Measurements from ENCODE around the gene PKM.
"Not testable (repeated sequence)": the region's sequence is repeated elsewhere in the genome, so short reads cannot be mapped to it uniquely, and the experiment has no call there.

Gene PKM

DNA sequence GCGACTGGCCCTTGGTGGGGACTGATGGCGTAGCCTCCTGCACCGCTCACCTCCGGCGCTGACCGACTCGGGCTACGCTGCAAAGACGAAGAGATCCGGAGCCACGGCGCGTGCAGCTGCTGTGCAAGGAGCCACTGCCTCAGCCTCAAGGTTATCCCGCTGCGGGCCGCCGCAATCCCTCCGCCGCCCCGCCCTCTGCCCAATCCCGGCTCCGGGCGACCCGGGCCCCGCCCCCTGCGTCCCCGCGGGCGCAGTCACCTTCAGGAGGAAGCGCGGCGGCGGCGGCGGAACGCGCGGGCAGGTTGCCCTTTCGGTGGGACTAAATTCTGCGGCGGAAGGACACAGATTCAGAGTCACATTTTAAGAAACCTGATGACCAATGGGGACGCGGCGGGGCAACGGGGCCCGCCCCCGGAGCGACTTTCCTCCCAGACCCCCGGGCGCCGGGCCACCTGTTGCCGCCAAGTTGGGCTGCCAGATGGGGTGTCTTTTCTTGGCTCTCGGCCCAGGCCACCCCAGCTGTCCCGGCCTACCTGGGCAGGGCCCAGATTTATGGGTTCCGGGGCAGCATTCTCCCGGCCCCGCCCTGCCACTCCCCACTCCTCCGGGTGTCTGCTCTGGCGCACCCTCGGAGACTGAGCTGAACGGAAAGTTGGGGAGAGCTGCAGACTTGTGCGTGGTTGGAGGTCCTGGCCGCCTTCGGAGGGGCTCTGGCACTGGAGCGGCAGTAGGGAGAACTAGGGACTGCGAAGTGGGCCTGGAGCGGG is at the start of gene PKM:
TSS of gene PKM (minus strand) at position 125 of the 767 bp plus-strand sequence. CDS start 12,093 bp downstream, outside the sequence.
- peaks cover 30% of the 10 kb centered on the region for H3K4me1 ChIP-seq (ENCODE audit: insufficient read depth, low read length)
- 0 out of 2 replicates have a peak, but pooled peaks cover 4% of the 10 kb centered on the region for H3K36me3 ChIP-seq (ENCODE audit: insufficient read depth, low read depth, low read length)
- H3K9me3 ChIP-seq (ENCODE audit: insufficient read depth, low read depth, low read length): no peaks in the 10 kb centered on the region
- H3K27ac ChIP-seq (ENCODE audit: low read length): peak within 1 kb of the TSS; percentile 59
- H3K9ac ChIP-seq (ENCODE audit: low read depth, low read length): peak within 1 kb of the TSS; percentile 95
- peaks cover 57% of the 10 kb centered on the region for H3K27me3 ChIP-seq (ENCODE audit: insufficient read depth, low read length)
- peak within 1 kb of the TSS; percentile 98 for H3K4me3 ChIP-seq (ENCODE audit: low read length)

DNA sequence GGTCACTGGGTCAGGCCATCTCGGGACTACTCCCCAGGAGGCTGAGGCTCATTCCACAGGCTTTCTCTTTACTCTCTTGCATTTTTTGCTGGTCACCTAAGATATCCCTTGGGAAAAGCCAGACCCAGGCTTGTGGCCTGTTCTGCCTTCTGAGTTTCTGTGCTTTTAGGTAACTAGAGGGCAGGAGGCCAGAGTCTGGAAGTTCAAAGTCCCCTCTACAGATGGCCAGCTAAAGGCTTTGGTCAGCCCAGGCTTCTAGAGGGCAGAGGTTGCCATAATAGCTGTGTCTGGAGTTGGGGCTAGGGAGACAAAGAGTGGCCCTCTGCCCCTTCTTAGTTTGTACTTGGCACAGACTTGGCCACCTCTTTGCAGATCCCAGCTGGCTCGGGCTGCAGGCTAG is 49.8 kb upstream of the PKM start:
- Histone ChIP-seq H3K9ac (ENCODE audit: low read depth, low read length) (no peak overlapping the region), H3K4me1 (ENCODE audit: insufficient read depth, low read length) (no peaks in the 10 kb centered on the region), H3K27ac (ENCODE audit: low read length) (no peak overlapping the region), H3K27me3 (ENCODE audit: insufficient read depth, low read length) (peaks cover 47% of the 10 kb centered on the region), H3K9me3 (ENCODE audit: insufficient read depth, low read depth, low read length) (no peaks in the 10 kb centered on the region), H3K4me3 (ENCODE audit: low read length) (no peak overlapping the region), H3K36me3 (ENCODE audit: insufficient read depth, low read depth, low read length) (no peaks in the 10 kb centered on the region)

DNA sequence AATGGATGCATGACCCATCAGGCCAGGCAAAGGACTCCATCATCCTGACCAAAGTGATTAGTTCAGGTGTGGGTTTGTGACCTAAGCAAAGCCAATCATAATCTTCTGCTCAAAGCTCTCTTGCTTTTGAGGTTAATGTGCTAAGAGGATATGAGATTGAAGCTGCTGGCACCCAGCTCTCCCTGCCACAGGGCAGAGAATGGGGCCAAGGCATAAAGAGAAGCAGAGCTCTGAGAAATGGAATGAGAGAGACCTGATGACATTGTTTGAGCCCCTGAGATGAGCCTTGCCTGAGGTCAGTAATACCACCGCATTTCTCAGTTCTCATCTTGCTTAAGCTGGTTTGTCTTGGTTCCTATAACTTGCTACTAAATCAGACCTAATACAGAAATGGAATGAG is 47.7 kb upstream of the PKM start:
- H3K9me3 ChIP-seq (ENCODE audit: insufficient read depth, low read depth, low read length): no peaks in the 10 kb centered on the region
- no peak overlapping the region for H3K27ac ChIP-seq (ENCODE audit: low read length)
- no peaks in the 10 kb centered on the region for H3K36me3 ChIP-seq (ENCODE audit: insufficient read depth, low read depth, low read length)
- peaks cover 55% of the 10 kb centered on the region for H3K27me3 ChIP-seq (ENCODE audit: insufficient read depth, low read length)
- H3K4me1 ChIP-seq (ENCODE audit: insufficient read depth, low read length): no peaks in the 10 kb centered on the region
- no peak overlapping the region for H3K9ac ChIP-seq (ENCODE audit: low read depth, low read length)
- no peak overlapping the region for H3K4me3 ChIP-seq (ENCODE audit: low read length)

DNA sequence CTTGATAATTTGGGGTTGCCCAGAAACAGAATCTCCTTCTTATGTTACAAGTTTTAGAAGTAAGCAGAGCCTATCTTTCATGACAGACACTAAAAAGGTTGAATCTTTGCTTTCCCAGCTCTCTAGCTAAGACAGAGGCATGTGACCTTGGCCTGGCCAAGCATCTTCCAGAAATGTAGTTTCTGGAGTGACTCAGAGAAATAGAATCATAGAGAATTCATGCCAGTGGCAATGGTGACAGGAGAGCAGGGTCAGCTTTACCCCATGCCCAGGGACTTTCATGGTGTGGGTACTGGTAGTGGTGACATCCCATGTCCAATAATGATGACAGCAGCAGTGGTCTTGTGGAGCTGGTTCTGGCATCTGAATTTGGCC is 45.3 kb upstream of the PKM start:
- H3K9ac ChIP-seq (ENCODE audit: low read depth, low read length): no peak overlapping the region
- peaks cover under 1% of the 10 kb centered on the region; the same call in 1 of the 2 replicates for H3K4me1 ChIP-seq (ENCODE audit: insufficient read depth, low read length)
- no peaks in the 10 kb centered on the region for H3K9me3 ChIP-seq (ENCODE audit: insufficient read depth, low read depth, low read length)
- no peaks in the 10 kb centered on the region for H3K36me3 ChIP-seq (ENCODE audit: insufficient read depth, low read depth, low read length)
- H3K4me3 ChIP-seq (ENCODE audit: low read length): no peak overlapping the region
- H3K27ac ChIP-seq (ENCODE audit: low read length): no peak overlapping the region
- peaks cover 48% of the 10 kb centered on the region for H3K27me3 ChIP-seq (ENCODE audit: insufficient read depth, low read length)

DNA sequence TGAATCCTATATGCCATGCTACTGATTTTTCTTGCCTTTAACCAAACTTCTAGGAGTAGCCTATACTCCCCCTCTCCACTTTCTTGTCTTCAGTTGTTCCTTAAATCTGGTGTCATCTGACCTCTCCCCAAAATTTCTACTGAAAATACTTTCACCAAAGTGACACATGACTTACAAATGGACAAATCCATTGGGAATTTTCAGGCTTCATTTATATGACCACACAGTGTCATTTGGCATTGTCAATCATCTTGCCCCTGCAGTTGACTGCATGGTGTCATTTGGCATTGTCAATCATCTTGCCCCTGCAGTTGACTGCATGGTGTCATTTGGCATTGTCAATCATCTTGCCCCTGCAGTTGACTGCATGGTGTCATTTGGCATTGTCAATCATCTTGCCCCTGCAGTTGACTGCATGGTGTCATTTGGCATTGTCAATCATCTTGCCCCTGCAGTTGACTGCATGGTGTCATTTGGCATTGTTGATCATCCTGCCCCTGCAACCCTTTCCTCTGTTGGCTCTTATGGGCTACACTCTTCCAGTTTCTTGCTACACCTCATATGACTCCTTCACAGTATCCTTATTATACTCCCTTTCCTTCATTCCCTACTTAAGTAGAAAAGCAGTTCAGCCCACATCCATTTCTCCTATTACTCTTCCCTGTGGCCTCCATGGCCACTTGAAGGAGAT is 44.8 kb upstream of the PKM start:
- H3K9ac ChIP-seq (ENCODE audit: low read depth, low read length); H3K27ac ChIP-seq (ENCODE audit: low read length); H3K36me3 ChIP-seq (ENCODE audit: insufficient read depth, low read depth, low read length); H3K4me1 ChIP-seq (ENCODE audit: insufficient read depth, low read length); H3K4me3 ChIP-seq (ENCODE audit: low read length); H3K9me3 ChIP-seq (ENCODE audit: insufficient read depth, low read depth, low read length): not testable (repeated sequence)
- peaks cover 42% of the 10 kb centered on the region for H3K27me3 ChIP-seq (ENCODE audit: insufficient read depth, low read length)

DNA sequence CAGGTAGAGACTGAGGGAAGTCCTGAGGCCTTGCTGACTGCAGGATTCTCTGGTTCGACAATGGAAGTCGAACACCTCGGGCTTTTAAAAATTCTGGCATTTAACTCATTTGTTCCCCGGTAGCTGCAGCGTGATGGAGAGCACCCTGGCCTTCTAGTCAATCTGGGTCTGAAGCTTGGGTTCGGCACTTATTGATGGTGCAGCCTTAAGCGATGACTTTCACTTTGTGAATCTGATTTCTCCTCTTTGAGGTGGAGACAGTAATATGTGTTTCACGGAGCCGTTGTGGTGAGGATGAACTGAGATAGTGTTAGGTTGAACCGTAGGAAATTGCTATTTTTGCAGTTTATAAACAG is 42.0 kb upstream of the PKM start:
- Histone ChIP-seq H3K36me3 (ENCODE audit: insufficient read depth, low read depth, low read length) (peaks cover 9% of the 10 kb centered on the region), H3K27ac (ENCODE audit: low read length) (peak overlapping the region; percentile 39), H3K27me3 (ENCODE audit: insufficient read depth, low read length) (peaks cover 23% of the 10 kb centered on the region), H3K9me3 (ENCODE audit: insufficient read depth, low read depth, low read length) (no peaks in the 10 kb centered on the region), H3K4me3 (ENCODE audit: low read length) (peak overlapping the region; percentile 87), H3K4me1 (ENCODE audit: insufficient read depth, low read length) (peaks cover 3% of the 10 kb centered on the region; the same call in 1 of the 2 replicates), H3K9ac (ENCODE audit: low read depth, low read length) (peak overlapping the region; percentile 65; the same call in 1 of the 2 replicates)

DNA sequence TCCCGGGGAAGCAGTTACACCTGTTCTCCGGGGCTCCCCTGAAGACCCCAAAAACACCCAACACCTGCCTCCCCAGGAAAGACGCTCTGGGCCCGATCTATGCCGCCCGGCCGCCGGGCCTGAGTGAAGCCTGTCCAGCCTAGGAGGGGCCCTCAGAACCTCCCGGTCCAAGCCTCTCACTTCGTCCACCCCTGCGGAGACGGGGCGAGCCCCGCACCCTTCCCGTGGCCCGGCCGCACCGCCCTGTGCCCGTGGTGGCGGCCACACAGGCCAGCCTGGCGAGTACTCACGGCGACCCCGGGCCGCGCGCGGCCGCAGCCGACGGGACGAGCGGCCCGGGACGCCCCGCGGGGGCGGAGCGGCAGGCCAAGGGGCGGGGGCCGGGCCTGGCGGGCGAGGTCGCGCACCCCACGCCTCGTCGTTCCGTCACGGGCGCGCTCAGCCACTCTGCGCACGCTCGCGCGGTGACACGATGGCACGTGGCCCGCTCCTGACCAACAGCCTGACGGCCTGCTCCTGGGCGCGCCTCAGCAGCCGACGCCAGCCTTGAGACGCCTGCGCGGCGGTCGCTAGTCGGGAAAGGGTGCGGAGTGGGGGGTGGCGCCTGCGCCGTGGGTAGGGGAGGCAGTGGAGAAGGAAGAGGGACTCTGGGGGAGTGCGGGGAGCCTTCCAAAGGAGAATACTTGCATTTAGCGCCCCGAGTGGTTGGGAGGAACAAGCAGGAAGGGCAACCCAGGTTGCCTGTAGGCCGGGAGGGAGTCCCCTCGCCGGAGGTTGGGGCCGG is 41.4 kb upstream of the PKM start, which contains the start of gene PARP6:
TSS of gene PARP6 (minus strand) at position 342 of the 784 bp plus-strand sequence. CDS start 5,077 bp downstream, outside the sequence.
- Histone ChIP-seq H3K9me3 (ENCODE audit: insufficient read depth, low read depth, low read length) (no peaks in the 10 kb centered on the region), H3K27ac (ENCODE audit: low read length) (peak within 1 kb of the TSS; percentile 39), H3K27me3 (ENCODE audit: insufficient read depth, low read length) (peaks cover 20% of the 10 kb centered on the region), H3K9ac (ENCODE audit: low read depth, low read length) (peak within 1 kb of the TSS; percentile 69; the same call in 1 of the 2 replicates), H3K4me1 (ENCODE audit: insufficient read depth, low read length) (peaks cover 3% of the 10 kb centered on the region; the same call in 1 of the 2 replicates), H3K4me3 (ENCODE audit: low read length) (peak within 1 kb of the TSS; percentile 87), H3K36me3 (ENCODE audit: insufficient read depth, low read depth, low read length) (peaks cover 15% of the 10 kb centered on the region)

DNA sequence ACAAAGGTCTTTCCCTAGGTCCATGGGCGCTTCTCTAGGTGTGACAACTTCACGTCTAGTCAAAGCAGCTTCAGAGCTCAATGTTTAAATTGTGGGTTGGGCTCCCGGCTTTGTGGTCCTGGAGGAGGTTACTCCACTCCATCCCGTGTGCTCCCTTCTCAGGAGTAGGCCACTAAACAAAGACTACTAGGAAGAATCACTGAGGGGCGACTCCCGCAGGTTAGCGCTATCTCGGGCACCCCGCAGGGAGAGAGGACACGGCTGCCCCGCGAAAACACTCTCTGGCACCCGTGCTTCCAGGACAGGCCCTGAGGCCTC is 40.9 kb upstream of the PKM start:
- Histone ChIP-seq H3K9ac (ENCODE audit: low read depth, low read length) (peak overlapping the region; percentile 69; the same call in 1 of the 2 replicates), H3K27me3 (ENCODE audit: insufficient read depth, low read length) (peaks cover 16% of the 10 kb centered on the region), H3K36me3 (ENCODE audit: insufficient read depth, low read depth, low read length) (peaks cover 21% of the 10 kb centered on the region), H3K4me3 (ENCODE audit: low read length) (peak overlapping the region; percentile 87), H3K4me1 (ENCODE audit: insufficient read depth, low read length) (peaks cover 3% of the 10 kb centered on the region; the same call in 1 of the 2 replicates), H3K9me3 (ENCODE audit: insufficient read depth, low read depth, low read length) (no peaks in the 10 kb centered on the region), H3K27ac (ENCODE audit: low read length) (no peak overlapping the region)

DNA sequence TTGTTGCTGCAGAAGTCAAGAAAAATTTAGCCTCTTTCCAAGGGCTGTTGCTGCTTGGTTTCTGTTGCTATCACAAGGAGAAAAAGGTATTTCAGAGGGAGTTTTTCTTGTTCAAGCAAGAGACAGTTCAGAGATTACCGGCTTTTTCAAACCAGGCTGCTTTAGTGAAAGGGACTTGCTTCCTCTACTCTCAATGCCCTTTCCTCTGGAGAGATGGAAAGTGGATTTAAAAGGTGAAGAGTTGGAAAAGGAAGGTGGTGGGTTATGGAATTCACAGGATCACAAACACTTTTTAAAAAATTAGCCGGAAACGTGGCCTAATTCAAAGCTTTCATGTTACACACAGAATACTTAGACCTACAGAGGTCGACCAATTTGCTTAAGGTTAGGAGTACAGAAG is 40.2 kb upstream of the PKM start:
- Histone ChIP-seq H3K4me1 (ENCODE audit: insufficient read depth, low read length) (peaks cover 3% of the 10 kb centered on the region; the same call in 1 of the 2 replicates), H3K4me3 (ENCODE audit: low read length) (peak overlapping the region; percentile 87), H3K9ac (ENCODE audit: low read depth, low read length) (no peak overlapping the region), H3K36me3 (ENCODE audit: insufficient read depth, low read depth, low read length) (peaks cover 27% of the 10 kb centered on the region), H3K9me3 (ENCODE audit: insufficient read depth, low read depth, low read length) (no peaks in the 10 kb centered on the region), H3K27me3 (ENCODE audit: insufficient read depth, low read length) (peaks cover 12% of the 10 kb centered on the region), H3K27ac (ENCODE audit: low read length) (no peak overlapping the region)

DNA sequence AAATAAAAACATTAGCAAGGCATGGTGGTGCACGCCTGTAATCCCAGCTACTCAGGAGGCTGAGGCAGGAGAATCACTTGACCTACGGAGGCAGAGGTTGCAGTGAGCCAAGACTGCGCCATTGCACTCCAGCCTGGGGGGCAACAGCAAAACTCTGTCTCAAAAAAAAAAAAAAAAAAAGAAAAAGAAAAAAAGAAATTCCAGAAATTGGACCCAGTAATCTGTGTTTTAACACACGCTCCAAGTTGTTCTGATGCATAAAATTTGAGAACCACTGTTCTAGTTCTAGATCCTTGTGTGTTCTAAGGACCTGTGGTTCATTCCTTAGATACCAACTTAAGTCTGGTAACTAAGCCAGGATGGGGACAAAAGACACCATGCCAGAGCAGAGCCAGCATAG is 38.7 kb upstream of the PKM start:
- Histone ChIP-seq H3K36me3 (ENCODE audit: insufficient read depth, low read depth, low read length) (peaks cover 42% of the 10 kb centered on the region), H3K27me3 (ENCODE audit: insufficient read depth, low read length) (no peaks in the 10 kb centered on the region)

DNA sequence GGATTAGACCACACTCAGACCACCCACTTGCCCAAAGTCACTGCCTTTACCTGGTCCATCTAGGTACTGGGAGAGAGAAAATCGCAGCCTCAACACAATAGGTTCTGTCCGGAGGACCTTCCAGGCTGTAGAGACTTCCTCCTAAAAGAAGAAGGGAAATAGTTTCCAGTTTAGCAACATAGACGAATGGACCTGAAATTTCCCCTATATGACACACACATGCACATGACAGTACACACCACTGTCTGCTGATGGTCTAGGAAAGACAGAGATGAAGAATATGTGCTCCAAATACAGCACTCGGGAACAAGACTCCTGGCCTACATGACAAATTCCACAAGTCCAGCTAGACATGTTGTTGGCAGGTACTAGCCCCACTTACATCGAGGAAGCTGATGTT is 34.0 kb upstream of the PKM start:
- H3K36me3 ChIP-seq (ENCODE audit: insufficient read depth, low read depth, low read length): peaks cover 89% of the 10 kb centered on the region
- no peaks in the 10 kb centered on the region for H3K4me1 ChIP-seq (ENCODE audit: insufficient read depth, low read length)
- H3K9me3 ChIP-seq (ENCODE audit: insufficient read depth, low read depth, low read length): no peaks in the 10 kb centered on the region
- no peaks in the 10 kb centered on the region for H3K27me3 ChIP-seq (ENCODE audit: insufficient read depth, low read length)
- H3K27ac ChIP-seq (ENCODE audit: low read length): no peak overlapping the region
- no peak overlapping the region for H3K4me3 ChIP-seq (ENCODE audit: low read length)
- no peak overlapping the region for H3K9ac ChIP-seq (ENCODE audit: low read depth, low read length)

More for the DNA sequence above, 38.7 kb upstream of the PKM start:
- peaks cover 3% of the 10 kb centered on the region; the same call in 1 of the 2 replicates for H3K4me1 ChIP-seq (ENCODE audit: insufficient read depth, low read length)
- H3K27ac ChIP-seq (ENCODE audit: low read length): no peak overlapping the region
- H3K9me3 ChIP-seq (ENCODE audit: insufficient read depth, low read depth, low read length): no peaks in the 10 kb centered on the region
- no peak overlapping the region for H3K9ac ChIP-seq (ENCODE audit: low read depth, low read length)
- no peak overlapping the region for H3K4me3 ChIP-seq (ENCODE audit: low read length)

Measured in iPS-20b (cell line).